Right hindlimb (tissue), 1 donor: ENCODE measurements around the gene DNAJC5G.

Experiments used
- DNase-seq: peaks from one replicate; pipeline ENCODE4 v3.0.0-alpha.2; 2018

DNAJC5G gene, protein sequence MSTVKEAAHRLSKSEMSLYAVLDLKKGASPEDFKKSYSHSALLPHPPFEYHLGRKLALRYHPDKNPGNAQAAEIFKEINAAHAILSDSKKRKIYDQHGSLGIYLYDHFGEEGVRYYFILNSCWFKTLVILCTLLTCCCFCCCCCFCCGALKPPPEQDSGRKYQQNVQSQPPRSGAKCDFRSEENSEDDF

DNA sequence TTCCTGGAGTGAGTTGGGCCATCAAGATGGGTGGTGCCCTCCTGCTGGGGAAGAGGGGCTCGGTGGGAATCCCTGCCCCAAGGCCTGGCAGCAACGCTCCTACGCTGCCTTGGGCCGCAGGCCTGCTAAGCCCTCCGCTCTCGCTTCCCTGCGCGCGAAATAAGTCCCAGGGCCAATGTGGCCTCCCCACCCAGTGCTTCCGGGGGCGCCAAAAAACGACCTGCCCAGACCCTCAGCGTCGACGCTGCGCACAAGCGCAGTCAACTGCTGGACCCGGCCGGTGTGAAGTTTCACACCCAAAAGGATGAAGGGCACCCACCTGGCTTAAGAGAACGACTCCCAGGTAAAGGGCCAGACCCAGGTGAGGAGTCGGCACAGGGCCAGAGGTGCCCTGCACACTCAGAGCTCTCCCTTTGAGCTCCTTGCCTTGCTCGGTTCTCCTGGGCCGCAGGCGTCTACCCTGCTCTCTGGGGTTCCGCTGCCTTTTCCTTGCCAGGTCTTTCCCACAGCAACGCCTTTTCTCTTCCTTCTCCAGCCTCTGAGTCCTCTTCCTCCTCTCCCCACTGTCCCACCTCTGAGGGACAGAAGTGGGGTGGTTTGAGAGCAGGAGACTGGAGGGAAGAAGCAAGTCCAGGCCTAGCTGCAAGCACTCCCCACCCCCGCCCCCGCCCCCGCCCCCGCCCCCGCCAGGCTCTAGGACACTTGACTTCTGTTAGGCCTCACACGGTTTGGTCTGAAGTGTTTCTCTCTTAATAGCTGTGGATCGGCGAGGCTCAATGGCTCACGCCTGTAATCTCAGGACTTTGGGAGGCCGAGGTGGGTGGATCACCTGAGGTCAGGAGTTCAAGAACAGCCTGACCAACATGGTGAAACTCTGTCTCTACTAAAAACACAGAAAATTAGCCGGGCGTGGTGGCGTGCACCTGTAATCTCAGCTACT is at the start of gene DNAJC5G:
DNAJC5G (plus strand) TSS at position 223 of the 940 bp plus-strand sequence. CDS start 1,296 bp downstream, outside the sequence.
- no peak for DNase-seq

DNA sequence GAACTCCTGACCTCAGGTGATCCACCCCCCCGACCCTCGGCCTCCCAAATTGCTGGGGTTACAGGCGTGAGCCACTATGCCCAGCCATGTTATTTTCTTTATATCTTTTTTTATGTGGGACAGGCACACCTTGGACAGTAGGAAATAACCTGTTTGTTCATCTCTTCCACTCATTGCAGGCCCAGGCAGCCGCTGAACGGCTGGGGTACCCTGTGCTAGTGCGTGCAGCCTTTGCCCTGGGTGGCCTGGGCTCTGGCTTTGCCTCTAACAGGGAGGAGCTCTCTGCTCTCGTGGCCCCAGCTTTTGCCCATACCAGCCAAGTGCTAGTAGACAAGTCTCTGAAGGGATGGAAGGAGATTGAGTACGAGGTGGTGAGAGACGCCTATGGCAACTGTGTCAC is 49.7 kb upstream of the DNAJC5G start:
- no peak for DNase-seq

DNA sequence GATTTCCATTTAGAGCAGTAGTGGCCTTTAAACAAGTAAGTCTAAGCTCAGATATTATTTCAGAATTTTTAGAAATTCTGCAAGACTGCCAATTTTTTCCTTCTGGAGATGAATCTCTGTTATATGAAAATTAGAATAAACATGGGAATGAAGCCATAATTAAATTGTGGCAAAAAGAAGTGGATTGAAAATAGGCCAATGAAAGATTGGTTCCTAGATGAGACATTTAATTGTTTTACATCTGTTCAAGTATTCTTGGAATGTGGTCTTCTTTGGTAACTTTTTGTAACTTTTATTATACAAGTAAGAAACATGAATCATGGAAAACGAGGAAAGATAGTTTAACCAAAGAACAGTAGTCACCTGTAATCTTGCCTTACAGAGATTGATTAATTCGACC is 47.7 kb upstream of the DNAJC5G start:
- DNase-seq = no peak

DNA sequence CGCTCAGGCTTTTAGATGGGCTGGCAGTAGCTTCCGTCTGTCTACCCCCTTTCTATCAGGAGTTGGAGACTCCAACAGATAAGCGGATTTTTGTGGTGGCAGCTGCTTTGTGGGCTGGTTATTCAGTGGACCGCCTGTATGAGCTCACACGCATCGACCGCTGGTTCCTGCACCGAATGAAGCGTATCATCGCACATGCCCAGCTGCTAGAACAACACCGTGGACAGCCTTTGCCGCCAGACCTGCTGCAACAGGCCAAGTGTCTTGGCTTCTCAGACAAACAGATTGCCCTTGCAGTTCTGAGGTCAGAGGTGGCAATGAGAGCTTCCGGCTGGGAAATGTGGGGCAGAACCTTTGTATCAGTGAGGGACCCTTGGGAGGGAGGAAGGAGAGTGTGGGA is 43.3 kb upstream of the DNAJC5G start:
- DNase-seq = no peak

DNA sequence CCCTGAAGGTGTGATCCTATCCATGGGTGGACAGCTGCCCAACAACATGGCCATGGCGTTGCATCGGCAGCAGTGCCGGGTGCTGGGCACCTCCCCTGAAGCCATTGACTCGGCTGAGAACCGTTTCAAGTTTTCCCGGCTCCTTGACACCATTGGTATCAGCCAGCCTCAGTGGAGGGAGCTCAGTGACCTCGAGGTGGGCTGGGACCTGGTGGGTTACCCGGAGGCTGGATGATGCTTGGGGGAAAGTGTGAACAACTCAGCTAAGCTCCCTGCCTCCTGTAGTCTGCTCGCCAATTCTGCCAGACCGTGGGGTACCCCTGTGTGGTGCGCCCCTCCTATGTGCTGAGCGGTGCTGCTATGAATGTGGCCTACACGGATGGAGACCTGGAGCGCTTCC is 41.9 kb upstream of the DNAJC5G start:
- DNase-seq = no peak

DNA sequence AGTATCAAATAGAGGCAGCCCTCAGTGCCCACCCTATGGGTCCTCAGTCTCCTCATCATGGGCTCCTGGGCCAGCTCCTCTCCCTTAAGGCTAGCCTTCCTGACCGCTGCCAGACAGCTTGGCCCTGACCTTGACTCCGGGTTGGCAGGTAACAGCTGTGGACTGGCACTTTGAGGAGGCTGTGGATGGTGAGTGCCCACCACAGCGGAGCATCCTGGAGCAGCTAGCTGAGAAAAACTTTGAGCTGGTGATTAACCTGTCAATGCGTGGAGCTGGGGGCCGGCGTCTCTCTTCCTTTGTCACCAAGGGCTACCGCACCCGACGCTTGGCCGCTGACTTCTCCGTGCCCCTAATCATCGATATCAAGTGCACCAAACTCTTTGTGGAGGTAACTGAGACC is 39.1 kb upstream of the DNAJC5G start:
- peak; percentile 8 for DNase-seq

DNA sequence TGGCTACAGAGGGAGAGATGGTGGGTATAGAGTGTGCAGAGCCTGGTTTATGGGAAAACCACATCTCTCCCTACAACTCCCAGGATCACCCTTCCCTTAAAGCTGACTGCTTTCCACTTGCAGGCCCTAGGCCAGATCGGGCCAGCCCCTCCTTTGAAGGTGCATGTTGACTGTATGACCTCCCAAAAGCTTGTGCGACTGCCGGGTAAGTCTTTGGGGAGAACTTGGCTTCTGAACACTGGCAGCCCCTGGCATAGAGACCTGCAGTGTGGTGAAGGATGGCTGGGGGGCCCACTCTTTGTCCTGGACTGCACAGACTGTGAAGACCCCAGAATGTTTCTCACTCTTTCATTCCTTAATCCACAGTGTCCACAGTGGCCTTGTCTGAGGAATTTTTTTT is 38.6 kb upstream of the DNAJC5G start:
- peak; percentile 3 for DNase-seq

DNA sequence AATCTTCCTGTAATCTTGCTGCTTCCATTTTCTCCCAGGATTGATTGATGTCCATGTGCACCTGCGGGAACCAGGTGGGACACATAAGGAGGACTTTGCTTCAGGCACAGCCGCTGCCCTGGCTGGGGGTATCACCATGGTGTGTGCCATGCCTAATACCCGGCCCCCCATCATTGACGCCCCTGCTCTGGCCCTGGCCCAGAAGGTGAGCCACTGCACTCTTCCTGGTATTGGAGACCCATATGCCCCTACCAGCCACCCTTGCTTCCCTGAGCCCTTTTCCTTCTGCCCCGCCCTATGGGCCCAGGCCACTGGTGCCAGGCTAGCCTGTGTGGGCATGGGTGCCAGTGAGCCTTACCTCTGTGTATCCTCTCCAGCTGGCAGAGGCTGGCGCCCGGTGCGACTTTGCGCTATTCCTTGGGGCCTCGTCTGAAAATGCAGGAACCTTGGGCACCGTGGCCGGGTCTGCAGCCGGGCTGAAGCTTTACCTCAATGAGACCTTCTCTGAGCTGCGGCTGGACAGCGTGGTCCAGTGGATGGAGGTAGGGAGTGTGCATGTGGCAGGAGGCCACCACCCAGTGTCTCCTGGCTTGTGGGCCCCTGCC is 37.8 kb upstream of the DNAJC5G start:
- peak; percentile 9 for DNase-seq

DNA sequence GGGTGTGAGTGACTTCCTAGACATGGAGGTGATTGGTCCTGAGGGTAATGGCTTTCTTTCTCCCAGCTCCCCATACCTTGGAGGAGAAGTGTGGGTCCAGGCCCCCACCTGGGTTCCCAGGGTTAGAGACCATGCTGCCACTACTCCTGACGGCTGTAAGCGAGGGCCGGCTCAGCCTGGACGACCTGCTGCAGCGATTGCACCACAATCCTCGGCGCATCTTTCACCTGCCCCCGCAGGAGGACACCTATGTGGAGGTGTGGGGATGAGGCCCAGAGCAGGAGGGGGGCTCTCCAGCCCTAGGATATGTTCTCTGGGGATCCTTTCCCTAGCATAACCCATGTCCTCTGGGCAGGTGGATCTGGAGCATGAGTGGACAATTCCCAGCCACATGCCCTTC is 36.3 kb upstream of the DNAJC5G start:
- peak; percentile 9 for DNase-seq

DNA sequence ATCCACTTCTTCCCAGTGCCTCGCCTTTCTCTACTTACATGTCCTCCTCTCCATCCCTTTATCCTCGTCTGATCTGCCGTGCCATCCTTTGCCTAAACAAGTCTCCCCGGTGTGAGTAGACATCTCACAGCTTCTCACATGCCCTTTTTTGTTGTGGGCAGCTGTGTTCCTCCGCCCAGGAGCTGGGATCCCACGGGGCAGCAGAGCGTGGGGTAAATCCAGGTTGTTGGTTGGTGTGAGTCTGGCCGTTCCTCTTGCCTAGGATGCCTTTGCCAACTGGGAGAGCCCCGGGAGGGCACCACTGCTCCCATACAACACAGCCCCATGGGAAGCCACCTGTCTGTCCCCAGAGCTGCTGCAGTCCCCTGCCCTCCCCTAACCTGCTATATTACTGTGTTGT is 34.8 kb upstream of the DNAJC5G start:
- DNase-seq = peak; percentile 0

DNA sequence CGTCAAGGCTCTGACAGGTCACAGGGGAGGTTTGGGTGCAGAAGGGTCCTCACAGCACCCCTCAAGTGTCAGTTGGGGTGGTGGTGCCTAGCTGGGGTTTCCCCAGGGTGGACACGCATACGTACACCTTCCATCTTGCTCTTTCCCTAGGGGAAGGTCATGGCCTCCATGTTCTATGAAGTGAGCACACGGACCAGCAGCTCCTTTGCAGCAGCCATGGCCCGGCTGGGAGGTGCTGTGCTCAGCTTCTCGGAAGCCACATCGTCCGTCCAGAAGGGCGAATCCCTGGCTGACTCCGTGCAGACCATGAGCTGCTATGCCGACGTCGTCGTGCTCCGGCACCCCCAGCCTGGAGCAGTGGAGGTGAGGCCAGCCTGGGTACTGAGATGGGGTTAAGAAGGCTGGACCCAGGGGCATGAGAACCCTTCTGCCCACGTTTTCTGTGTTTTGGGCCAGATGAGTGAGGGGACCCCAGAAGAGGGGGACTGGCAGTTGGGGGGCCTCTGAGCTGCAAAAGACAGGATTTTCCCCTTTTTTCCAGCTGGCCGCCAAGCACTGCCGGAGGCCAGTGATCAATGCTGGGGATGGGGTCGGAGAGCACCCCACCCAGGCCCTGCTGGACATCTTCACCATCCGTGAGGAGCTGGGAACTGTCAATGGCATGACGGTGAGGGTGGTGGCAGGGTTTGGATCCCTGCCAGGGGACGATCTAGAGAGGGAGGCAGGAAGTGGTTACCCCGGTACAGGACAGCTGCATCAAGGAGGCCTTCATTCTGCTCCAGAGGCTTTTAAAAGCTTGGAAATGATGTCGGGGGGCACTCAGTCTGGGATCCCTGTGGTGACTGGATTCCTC is 33.2 kb upstream of the DNAJC5G start:
- no peak for DNase-seq

DNA sequence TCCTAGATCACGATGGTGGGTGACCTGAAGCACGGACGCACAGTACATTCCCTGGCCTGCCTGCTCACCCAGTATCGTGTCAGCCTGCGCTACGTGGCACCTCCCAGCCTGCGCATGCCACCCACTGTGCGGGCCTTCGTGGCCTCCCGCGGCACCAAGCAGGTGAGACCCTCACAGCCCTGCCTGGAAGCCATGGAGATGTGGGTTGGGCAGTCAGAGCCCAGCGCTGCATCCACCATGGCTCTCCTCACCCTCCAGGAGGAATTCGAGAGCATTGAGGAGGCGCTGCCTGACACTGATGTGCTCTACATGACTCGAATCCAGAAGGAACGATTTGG is 32.6 kb upstream of the DNAJC5G start:
- no peak for DNase-seq

DNA sequence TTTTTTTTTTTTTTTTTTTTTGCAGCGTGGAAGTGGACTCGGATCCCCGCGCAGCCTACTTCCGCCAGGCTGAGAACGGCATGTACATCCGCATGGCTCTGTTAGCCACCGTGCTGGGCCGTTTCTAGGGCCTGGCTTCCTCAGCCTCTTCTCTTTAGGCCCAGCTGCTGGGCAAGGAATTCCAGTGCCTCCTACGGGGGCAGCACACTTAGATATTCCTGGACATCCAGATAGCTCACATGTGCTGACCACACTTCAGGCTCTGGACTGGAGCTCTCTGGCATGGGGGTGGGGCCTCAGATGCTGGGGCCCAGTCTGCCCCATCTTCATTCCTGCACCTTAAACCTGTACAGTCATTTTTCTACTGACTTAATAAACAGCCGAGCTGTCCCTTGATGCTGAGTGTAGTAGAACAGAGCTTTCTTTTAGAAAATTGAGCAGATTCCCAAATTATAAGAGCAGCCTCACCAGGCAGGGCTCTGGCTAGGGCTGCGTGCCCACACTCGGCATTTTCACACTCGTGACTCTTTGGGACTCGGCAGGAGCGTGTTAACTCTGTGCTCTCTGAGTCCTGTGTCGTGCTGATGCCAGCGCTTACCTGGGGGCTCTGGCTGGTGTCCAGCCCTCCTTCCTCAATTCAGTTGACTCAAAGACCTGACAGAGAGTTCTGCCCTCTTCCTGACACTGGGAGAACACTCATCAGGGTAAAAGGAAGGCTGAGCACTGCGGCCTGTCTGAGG is 31.7 kb upstream of the DNAJC5G start:
- DNase-seq = peak; percentile 25

DNA sequence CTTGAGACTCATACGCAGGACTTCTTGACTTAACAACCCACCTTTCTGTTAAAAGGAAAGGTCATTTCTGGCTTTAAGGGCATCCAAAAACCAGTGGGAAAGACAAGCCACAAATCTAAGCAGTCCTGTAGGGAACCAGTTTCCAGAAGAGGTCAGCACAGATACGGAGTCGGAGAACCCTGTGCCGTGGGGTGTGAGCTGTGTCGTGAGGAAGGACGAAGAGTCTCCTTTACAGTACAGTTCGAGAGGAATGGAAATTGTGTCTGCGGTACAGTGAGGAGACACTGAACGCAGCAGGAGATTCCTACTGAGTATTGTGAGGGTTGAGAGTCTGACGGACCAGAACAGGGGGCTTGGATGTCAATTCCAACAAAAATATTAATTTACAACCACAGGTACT is 30.1 kb upstream of the DNAJC5G start:
- DNase-seq = peak; percentile 5

DNA sequence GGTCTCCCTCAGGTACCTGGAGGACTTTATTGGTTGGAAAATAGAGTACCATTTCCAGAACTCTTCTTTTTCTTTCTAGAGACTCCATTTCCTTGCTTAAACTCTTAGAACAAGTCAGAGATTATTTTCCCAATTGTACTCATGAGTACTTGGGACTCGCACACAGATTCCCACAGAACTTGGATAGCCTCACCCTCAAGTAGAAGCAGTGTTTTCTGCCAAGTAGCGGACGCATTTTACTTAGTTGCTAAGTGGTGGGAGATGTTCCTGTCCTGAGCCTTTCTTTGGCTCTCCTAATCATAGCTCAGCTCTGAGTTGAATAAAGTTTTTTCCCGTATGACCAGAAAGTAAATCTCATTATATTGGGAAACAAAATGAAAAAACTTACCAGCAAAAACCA is 29.6 kb upstream of the DNAJC5G start:
- DNase-seq = peak; percentile 24

DNA sequence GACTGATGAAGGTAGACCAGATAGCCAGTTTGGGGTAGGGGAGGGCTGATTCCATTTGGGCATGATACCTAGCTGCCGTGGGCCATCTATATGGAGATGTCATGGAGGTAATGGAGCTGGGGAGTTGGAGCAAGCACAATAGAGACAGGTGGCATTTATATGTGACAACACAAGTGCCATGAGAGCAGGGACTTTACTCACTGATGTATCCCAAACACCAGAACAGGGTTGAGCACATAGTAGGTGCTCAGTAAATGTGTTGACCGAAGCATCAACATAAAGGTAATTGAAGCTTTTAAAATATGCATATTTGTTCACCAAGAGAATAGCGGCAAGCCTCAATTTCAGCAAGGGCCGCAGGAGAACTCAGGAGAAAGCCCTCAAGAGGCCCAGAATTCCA is 27.3 kb upstream of the DNAJC5G start:
- DNase-seq = no peak

DNA sequence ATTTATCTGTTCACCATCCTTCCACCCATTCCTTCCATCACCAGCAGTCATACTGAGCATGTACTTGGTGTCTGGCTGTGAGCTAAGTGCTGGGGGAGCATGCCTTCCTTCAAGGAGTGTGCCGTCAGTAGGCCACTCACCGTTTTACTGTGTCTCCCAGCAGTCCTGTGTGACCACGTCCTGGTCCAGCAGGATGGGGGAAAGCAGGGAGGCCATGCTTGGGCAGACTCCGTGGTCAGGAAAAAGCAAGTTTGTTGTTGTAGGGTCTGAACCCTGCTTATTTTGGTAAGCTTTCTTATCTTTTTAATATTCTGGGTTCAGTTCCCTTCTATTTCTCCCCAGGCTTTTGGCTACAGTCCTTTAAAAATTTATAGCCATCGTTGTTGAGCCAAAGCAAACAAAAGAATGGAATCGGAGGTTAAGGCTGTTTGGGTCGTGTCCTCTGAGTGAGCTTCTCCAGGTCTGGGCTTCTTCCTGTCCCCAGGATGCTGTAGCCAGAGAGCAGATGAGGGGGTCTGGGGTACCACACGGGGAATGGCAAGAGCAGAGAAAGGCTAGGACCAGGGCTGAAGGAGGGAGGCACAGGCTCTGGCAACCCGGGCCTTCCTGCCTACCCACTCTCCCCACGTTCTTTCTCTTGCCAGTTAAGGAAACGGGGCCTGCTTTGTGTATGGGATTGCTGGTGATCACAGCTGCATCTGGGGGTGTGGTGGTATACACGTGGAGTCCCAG is 25.9 kb upstream of the DNAJC5G start:
- peak; percentile 7 for DNase-seq

DNA sequence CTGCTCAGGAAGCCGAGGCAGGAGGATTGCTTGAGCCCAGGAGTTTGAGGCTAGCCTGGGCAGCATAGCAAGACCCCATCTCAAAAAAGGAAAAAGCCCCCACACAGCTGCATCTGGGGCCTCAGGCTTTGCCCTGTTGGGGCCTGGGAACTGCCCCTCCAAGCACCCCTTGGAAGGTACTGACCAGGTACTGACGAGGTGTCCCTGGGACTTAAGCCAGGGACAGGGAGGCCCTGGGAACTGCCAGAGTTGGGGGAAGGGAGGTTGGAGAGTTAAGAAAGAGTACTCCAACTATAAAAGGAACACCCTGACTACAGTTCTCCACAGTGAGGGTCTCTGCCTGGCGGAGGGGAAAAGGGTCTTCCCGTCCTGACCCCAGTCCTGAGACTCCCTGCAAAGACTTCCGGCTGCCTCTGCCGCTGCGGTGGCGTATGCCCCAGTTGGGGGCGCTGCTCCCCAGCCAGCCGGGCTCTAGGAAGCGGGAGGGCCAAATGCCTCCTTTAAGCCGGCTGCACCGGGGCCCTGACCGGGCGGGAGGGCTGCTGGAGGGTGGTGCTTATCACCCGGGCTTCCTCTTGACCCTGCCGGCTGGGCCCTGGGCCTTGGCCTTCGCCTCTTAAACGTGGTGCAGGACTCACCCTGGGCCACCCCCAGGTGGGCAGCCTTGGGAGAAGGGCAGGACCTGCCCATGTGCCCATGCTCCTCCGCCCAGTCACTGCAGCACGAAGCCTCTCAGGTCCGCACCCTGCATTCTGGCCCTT is 25.2 kb upstream of the DNAJC5G start:
- no peak for DNase-seq

DNA sequence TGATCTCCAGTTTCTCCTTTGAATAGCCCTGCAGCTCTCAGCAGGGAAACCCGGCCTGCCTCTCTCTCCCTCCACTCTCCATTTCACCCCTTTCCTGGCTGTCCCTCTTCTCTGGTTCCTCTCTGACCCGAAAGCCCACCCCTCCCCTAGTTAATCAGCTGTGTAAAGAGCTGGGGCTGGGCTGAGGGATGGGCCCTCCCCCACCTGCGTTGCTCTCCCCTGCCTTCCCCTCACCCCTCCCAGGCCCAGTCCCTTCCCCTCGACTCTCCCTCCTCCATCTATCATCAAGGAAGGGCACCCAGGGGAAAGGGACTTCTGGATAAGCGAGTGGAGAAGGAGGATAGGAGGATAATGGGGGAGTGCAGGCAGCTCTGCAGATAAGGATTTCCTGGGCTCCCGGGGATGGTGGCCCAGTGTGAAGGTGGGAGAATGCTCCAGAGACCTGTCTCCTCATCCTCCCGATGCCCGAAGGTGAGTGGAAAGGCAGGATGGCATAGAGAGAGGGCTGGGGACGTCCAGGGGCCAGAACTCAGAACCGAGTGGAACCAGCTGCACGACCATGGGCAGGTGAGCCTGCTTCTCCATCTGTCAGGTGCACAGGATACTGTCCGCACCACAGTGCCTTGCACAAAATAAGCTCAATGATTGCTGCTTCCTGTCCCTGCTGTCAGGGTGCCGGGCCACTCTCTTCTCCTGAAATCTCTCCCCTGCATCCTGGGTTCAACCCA is 24.4 kb upstream of the DNAJC5G start:
- no peak for DNase-seq

DNA sequence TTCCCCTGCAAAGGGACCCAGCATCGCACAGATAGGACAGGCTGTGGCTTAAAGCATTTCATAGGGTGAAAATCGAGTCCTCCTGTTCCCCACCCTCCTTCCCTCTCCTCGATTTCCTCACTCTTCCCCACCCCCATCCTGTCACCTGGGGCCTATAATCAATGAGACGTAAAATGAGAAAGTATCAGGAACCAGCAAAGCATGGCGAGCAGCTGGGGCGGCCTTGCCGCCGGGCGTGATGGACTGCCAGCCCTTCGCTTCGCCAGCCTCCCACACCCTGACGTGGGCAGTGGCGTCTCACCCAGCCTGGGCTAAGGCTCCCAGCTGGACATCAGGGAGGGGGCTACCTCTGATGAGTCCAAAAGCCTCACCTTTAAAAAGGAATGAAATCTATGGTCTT is 23.5 kb upstream of the DNAJC5G start:
- DNase-seq = no peak
